Endothelial cell of umbilical vein (primary cell): ENCODE measurements around the gene COL18A1. TPM values are rescaled to one million over a fixed set of nuclear protein-coding genes. Genes with fewer than 3 reads are reported as not detected.

Experiments
- BruUV-seq: library from RNA; stranded (reverse); fragments of 400-500 nt; replicated peaks from 2 replicates; lab custom pipeline; 2021; lab: Mats Ljungman, UMichigan
- CTCF ChIA-PET: fragments of 300-600, 350-600 bp; sonication (Branson Sonifier 250); formaldehyde crosslinking; loops from one replicate; lab custom pipeline; 2021; ENCODE audit warnings: antibody characterized with exemption, inconsistent platforms; lab: Charles Lee
- POLR2A ChIA-PET: fragments of 300-600, 350-600 bp; sonication (Branson Sonifier 250); formaldehyde crosslinking; loops from one replicate; lab custom pipeline; 2021; ENCODE audit warnings: antibody characterized with exemption, inconsistent platforms; lab: Charles Lee
- DNase-seq: peaks from one replicate; pipeline ENCODE4 v3.0.0-alpha.2; 2011; ENCODE audit warnings: low read depth, low spot score
- FAIRE-seq: peaks from 2 replicates; lab custom pipeline; 2011; peaks lifted over from hg19 to GRCh38; lab: Jason Lieb, UNC
- H2AFZ ChIP-seq: 2 replicates; pipeline ENCODE4 v1.6.0; 2012; ENCODE audit warnings: low read depth, low read length, control low read depth, inconsistent platforms
- H3K27ac ChIP-seq: 2 replicates; pipeline ENCODE4 v1.5.1; 2011; ENCODE audit warnings: low read depth, mild to moderate bottlenecking, control low read depth, low read length, moderate library complexity; ENCODE audit not compliant: insufficient read depth
- H3K27me3 ChIP-seq, 2 experiments: 2 replicates each; pipeline versions ENCODE4 v1.6.0 to v1.6.1; 2011; ENCODE audit warnings: low read length in 2 of 2, mixed read lengths in 1 of 2; ENCODE audit not compliant: control insufficient read depth in 2 of 2, insufficient read depth in 2 of 2
- H3K36me3 ChIP-seq, 2 experiments: 2 replicates in 1 of 2; 3 replicates in 1 of 2; pipeline ENCODE4 v1.5.1; 2011; ENCODE audit warnings: low read length in 2 of 2, mild to moderate bottlenecking in 1 of 2, moderate library complexity in 1 of 2; ENCODE audit not compliant: control insufficient read depth in 2 of 2, insufficient read depth in 2 of 2; ENCODE audit errors: extremely low read depth in 1 of 2
- H3K4me1 ChIP-seq: 3 replicates; pipeline ENCODE4 v1.5.1; 2011; ENCODE audit warnings: mild to moderate bottlenecking, low read length; ENCODE audit not compliant: control insufficient read depth, insufficient read depth; ENCODE audit errors: extremely low read depth
- H3K4me2 ChIP-seq: 2 replicates; pipeline ENCODE4 v1.6.1; 2011; ENCODE audit warnings: low read length, control low read depth, mixed read lengths; ENCODE audit not compliant: insufficient read depth
- H3K4me3 ChIP-seq, 3 experiments: fragments of 200-600 bp in 1 of 3; sonication (generic), shearing (Covaris generic) in 1 of 3; replicated peaks in 1 of 3; 2 replicates each; pipeline ENCODE4 v1.5.1; 2011 to 2016; ENCODE audit warnings: control low read depth in 3 of 3, low read length in 3 of 3, mild to moderate bottlenecking in 2 of 3, inconsistent platforms in 1 of 3, low read depth in 1 of 3, moderate library complexity in 1 of 3; ENCODE audit not compliant: insufficient read depth in 1 of 3
- H3K79me2 ChIP-seq: 2 replicates; pipeline ENCODE4 v1.6.0; 2012; ENCODE audit warnings: low read length, inconsistent platforms; ENCODE audit not compliant: control insufficient read depth, insufficient read depth
- H3K9ac ChIP-seq: replicated peaks from 2 replicates; pipeline ENCODE3; 2011; ENCODE audit warnings: low read length, control low read depth; ENCODE audit not compliant: insufficient read depth; ENCODE audit errors: extremely low read depth
- H3K9me1 ChIP-seq: replicated peaks from 3 replicates; pipeline ENCODE4 v1.6.0; 2011; ENCODE audit warnings: mild to moderate bottlenecking, low read length; ENCODE audit not compliant: control insufficient read depth, insufficient read depth; ENCODE audit errors: extremely low read depth
- H3K9me3 ChIP-seq: replicated peaks from 2 replicates; pipeline ENCODE4 v1.5.1; 2012; ENCODE audit warnings: low read length, inconsistent platforms; ENCODE audit not compliant: control insufficient read depth, insufficient read depth
- H4K20me1 ChIP-seq: replicated peaks from 2 replicates; pipeline ENCODE3; 2011; ENCODE audit warnings: mild to moderate bottlenecking, low read length; ENCODE audit not compliant: control insufficient read depth, insufficient read depth; ENCODE audit errors: extremely low read depth
- CTCF ChIP-seq, 2 donors: IDR thresholded peaks; 1 replicate in 1 of 2; 2 replicates in 1 of 2; pipeline ENCODE4 v1.5.1; 2011; ENCODE audit warnings: low read length in 2 of 2, mild to moderate bottlenecking in 2 of 2, moderate library complexity in 2 of 2, control low read depth in 1 of 2, inconsistent platforms in 1 of 2, low read depth in 1 of 2; ENCODE audit not compliant: insufficient read depth in 1 of 2; ENCODE audit errors: extremely low read depth in 1 of 2
- EZH2 ChIP-seq: IDR thresholded peaks from 2 replicates; pipeline ENCODE4 v1.6.1; 2012; ENCODE audit warnings: borderline replicate concordance, low read depth, mild to moderate bottlenecking, moderate library complexity, low read length, inconsistent platforms; ENCODE audit not compliant: severe bottlenecking
- FOS ChIP-seq: IDR thresholded peaks from 2 replicates; pipeline ENCODE4 v1.6.1; 2011; ENCODE audit warnings: mild to moderate bottlenecking, low read length, moderate library complexity, borderline replicate concordance; ENCODE audit not compliant: insufficient read depth
- GATA2 ChIP-seq: IDR thresholded peaks from 2 replicates; pipeline ENCODE4 v1.7.0; 2011; ENCODE audit warnings: low read depth, mild to moderate bottlenecking, moderate library complexity, mixed read lengths, low read length; ENCODE audit not compliant: insufficient read length, insufficient read depth
- JUN ChIP-seq: IDR thresholded peaks from 2 replicates; pipeline ENCODE4 v1.6.1; 2011; ENCODE audit warnings: borderline replicate concordance, low read depth; ENCODE audit not compliant: insufficient read length, insufficient read depth
- MYC ChIP-seq: IDR thresholded peaks from one replicate; pipeline ENCODE4 v1.6.1; 2011; ENCODE audit warnings: mild to moderate bottlenecking, low read depth, low read length
- POLR2A ChIP-seq: IDR thresholded peaks from 2 replicates; pipeline ENCODE4 v1.6.1; 2012; ENCODE audit warnings: low read depth, mild to moderate bottlenecking, control low read depth, low read length
- POLR2AphosphoS5 ChIP-seq: IDR thresholded peaks from 2 replicates; pipeline ENCODE4 v1.6.1; 2012; ENCODE audit warnings: low read depth, mild to moderate bottlenecking, control low read depth, low read length, moderate library complexity; ENCODE audit not compliant: insufficient read depth
- dilution Hi-C: fragments of 300-500 bp; cut with MboI; formaldehyde crosslinking; loops from one replicate; pipeline ENCODE4 v1.15.0; 2019; ENCODE audit warnings: low sequenced_read_pairs; ENCODE audit not compliant: extremely low pct_ligation_motif_present
- intact Hi-C: fragments of 100-400 bp; cut with micrococcal nuclease; formaldehyde crosslinking; loops from one replicate; pipeline ENCODE4 v1.10.0; 2022
- polyA plus RNA-seq, 4 experiments: library from polyadenylated mRNA; depleted of rRNA in 3 of 4; stranded (reverse) in 3 of 4; unstranded in 1 of 4; fragments of >200 nt; gene quantifications; 2 replicates each; pipeline versions ENCODE4 v1.2.1 to v1.2.3, GENCODE V29; 2011 to 2012; ENCODE audit warnings: missing spikeins in 1 of 4
- total RNA-seq: library from RNA; stranded (reverse); gene quantifications from 2 replicates; pipeline ENCODE4 v1.2.3, GENCODE V29; 2021
- TF ChIP-seq, protein P1 (sequence below): IDR thresholded peaks from 2 replicates; pipeline ENCODE4 v1.6.1; 2011; ENCODE audit not compliant: insufficient read depth, insufficient read length

Gene COL18A1
- total and polyA plus RNA-seq, 2 donors (not counting 3 experiments of a cell fraction or from before 2014, with no cell fraction given): 198 to 252 TPM

GRCh38 chr21:45411810-45412206 lies 6.8 kb downstream of the COL18A1 start:
- Histone ChIP-seq H3K4me1 (peaks cover 13% of the 10 kb centered on the region), H3K9ac (no peak overlapping the region), H3K4me3 (no peak overlapping the region), H3K79me2 (peaks cover 97% of the 10 kb centered on the region), H3K4me2 (no peak overlapping the region), H3K36me3 (peaks cover 0 to 11% of the 10 kb centered on the region in 2 experiments), H3K27me3 (no peaks in the 10 kb centered on the region), H3K9me1 (no peaks in the 10 kb centered on the region), H4K20me1 (no peaks in the 10 kb centered on the region), H2AFZ (no peak overlapping the region), H3K27ac (no peak overlapping the region), H3K9me3 (no peaks in the 10 kb centered on the region)
- ChIA-PET CTCF (interaction anchor here (1.2 kb wide), 1 partner anchor 119 kb away, joined by 6 read pairs; no protein-coding TSS in a partner anchor), POLR2A (interaction anchor here (0.7 kb wide), 1 partner anchor 31 kb away, joined by 3 read pairs; no protein-coding TSS in a partner anchor)
- TF ChIP-seq POLR2A: no peak
- no peak for TF ChIP-seq MYC
- no peak for TF ChIP-seq GATA2
- no peak for TF ChIP-seq CTCF (IDR thresholded peaks at IDR 0.05; ENCODE audit: extremely low read depth in 1 of 2, insufficient read depth in 1 of 2, low read depth in 1 of 2, low read length in 2 of 2)
- TF ChIP-seq JUN: no peak
- no peak for TF ChIP-seq FOS
- TF ChIP-seq, protein P1, sequence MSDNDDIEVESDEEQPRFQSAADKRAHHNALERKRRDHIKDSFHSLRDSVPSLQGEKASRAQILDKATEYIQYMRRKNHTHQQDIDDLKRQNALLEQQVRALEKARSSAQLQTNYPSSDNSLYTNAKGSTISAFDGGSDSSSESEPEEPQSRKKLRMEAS: no peak
- no peak for TF ChIP-seq POLR2AphosphoS5
- no peak for TF ChIP-seq EZH2
- dilution Hi-C loops (no loop called here), intact Hi-C loops (no loop called here)
- no TSS peak for BruUV-seq
- FAIRE-seq (no peak), DNase-seq (no peak)
